Measurements from ENCODE around the gene TSC22D1.

DNA sequence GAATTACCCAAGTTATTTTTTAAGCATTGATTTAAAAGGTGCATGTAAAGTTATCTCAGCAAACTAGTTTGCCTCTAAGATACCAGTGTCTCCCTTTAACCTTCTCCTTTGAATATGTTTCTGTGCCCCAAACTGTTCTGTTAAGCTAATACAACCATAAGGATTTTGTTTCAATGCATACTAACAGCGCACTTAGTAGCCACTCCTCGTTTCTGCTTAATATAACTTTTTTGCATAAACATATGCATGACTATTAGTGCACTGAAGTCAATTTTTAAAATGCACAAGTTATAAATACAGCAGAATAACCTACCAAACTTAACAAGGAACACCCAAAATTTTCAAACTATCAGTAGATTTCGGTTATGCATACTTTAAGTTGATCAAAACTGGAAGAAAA, 123.1 kb downstream of the TSC22D1 start:
- TF ChIP-seq CTCF (IDR thresholded peaks at IDR 0.05) (no peak), POLR2A (IDR thresholded peaks at IDR 0.05) (no peak)
